LoVo (cell line): ENCODE measurements around the gene ZRSR2.
A peak's percentile ranks its signal among the peaks of the same experiment; 100 is the strongest.
"Not testable (repeated sequence)": the region's sequence is repeated elsewhere in the genome, so short reads cannot be mapped to it uniquely, and the experiment has no call there.

Experiments
- DNase-seq: peaks from one replicate; pipeline ENCODE4 v3.0.0-alpha.2; 2016; ENCODE audit warnings: low spot score

The ZRSR2 gene, protein sequence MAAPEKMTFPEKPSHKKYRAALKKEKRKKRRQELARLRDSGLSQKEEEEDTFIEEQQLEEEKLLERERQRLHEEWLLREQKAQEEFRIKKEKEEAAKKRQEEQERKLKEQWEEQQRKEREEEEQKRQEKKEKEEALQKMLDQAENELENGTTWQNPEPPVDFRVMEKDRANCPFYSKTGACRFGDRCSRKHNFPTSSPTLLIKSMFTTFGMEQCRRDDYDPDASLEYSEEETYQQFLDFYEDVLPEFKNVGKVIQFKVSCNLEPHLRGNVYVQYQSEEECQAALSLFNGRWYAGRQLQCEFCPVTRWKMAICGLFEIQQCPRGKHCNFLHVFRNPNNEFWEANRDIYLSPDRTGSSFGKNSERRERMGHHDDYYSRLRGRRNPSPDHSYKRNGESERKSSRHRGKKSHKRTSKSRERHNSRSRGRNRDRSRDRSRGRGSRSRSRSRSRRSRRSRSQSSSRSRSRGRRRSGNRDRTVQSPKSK

GRCh38 chrX:15789979-15790768 lies at the start of gene ZRSR2:
Gene ZRSR2 (plus strand): TSS chrX:15790484. CDS start chrX:15790496, 12 bp downstream.
- peak; percentile 76 for DNase-seq

GRCh38 chrX:15744181-15744867 lies 46.0 kb upstream of the ZRSR2 start:
- DNase-seq = no peak

DNA sequence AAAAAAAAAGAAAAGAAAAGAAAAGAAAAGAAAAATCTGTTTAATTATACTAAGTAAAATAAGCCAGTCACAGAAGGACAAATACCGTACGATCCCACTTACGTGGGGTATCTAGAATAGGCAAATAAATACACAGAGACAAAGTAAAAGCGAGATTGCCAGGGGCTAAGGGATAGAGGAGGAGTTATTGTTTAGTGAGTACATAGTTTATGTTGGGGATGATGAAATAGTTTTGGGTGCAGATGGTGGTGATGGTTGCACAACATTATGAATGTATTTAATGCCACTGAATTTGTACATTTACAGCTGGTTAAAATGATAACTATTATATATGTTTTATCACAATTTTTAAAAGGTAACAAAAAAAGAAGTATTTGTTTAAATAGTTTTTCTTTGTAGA lies 45.1 kb upstream of the ZRSR2 start:
- no peak for DNase-seq

GRCh38 chrX:15746651-15747050 lies 43.6 kb upstream of the ZRSR2 start:
- not testable (repeated sequence) for DNase-seq

GRCh38 chrX:15747626-15748173 lies 42.6 kb upstream of the ZRSR2 start:
- DNase-seq = no peak

DNA sequence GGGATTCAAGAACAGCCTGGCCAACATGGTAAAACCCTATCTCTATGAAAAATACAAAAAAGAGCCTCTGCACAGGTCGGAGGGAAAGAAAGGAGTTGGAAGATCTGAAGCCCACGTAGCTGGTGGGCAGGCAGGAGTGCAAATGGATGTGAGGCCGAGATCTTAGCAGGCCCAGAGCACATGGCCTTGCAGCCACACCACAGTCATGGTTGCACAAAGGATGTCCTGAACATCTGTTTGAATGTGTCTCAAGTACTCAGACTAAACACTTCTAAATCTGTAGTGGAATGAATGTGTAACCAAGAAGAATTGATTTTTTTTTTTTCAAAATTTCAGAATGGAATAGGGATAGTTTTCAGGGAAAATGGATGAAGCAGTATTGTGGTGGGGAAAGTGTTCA lies 41.4 kb upstream of the ZRSR2 start:
- DNase-seq = no peak

DNA sequence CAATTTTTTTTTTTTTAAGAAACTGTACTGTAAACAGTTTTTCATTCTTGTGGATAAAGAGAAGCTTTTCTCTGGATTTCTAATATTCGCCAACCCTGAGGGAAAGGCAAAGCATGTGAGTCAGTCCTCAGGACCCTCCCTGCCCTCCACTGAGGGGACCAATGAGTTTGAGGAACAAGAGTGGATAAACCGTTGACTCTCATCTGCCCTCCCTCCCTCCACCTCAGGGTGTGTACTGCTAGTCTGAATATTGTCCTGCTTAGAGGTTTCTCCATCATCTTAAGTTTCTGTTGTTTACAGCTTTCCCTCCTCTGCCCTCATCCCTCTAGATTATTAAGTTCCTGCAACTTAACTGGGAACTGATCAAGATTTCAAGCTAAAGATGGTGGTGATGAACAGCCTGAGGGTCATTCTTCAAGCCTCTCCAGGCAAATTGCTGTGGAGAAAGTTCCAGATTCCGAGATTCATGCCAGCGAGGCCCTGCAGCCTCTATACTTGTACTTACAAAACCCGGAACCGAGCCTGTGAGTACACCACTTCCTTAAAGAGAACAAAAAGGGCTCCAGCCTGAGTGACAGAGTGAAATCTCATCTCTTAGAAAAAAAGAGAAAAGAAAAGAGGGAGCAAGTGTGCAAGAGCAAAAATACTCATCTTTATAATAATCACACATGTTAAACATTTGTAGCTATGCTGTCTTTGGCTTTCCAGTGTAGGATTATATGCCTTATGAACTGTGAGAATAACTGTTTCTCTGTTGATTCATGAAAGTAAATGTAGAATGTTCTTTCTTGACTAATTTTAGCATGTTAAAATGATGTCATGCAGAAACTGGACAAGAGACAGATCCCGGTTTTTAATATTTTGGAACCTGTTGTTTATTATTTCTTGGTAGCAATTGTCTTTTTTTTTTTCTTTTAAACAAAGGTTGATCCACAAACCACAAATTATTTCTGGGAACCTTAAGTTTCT lies 40.4 kb upstream of the ZRSR2 start:
- DNase-seq = no peak

- no peak for DNase-seq
Measured at GRCh38 chrX:15750611-15751154, 39.6 kb upstream of the ZRSR2 start.

DNA sequence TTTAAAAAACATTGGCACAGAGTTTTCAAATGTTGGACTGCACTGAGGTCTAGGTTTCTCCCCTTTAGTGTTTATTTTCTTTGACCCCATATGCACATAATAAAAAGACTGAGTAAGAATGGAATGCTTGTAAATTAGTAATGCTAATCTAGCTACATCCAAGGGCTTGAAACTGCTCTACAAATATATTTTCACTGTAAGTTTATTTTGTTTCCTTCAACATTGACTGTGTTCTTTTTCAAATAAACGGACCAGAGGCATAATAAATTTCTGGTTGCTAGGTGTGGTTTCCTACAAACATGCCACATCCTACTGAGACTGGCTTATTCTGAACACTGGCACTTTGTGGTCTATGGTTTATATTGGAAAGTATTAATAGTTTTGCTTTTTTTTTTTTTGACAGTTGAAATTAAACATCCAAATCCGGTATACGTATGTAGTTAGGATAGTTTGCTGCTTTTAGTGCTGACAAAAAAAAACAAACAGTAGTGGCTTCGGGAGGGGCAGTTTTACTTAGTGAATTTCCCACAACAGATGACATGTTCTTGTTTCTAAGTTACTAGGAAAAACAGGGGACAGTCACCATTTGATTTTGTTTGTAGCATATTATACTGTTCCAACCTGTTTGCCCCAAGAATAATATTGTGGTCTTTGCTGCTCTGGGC lies 39.0 kb upstream of the ZRSR2 start:
- peak; percentile 28 for DNase-seq

GRCh38 chrX:15755091-15755490 lies 35.2 kb upstream of the ZRSR2 start:
- DNase-seq = no peak

DNA sequence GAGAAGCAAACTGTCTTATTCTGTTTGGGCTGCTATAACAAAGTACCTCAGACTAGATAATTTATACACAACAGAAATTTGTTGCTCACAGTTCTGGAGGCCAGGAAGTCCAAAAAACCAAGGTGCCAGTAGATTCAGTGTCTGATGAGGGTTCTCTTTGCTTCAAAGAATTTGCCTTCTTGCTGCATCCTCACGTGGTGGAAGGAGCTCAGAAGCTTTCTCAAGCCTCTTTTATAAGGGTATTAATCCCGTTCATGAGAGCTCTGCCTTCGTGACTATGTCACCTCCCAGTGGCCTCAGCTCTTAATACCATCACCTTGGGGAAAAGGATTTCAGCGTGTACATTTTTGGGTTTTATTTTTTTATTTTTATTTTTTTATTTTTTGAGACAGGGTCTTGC lies 32.1 kb upstream of the ZRSR2 start:
- DNase-seq = no peak

GRCh38 chrX:15759886-15760285 lies 30.4 kb upstream of the ZRSR2 start:
- not testable (repeated sequence) for DNase-seq

- no peak for DNase-seq
Measured at GRCh38 chrX:15761564-15762191, 28.6 kb upstream of the ZRSR2 start.

DNA sequence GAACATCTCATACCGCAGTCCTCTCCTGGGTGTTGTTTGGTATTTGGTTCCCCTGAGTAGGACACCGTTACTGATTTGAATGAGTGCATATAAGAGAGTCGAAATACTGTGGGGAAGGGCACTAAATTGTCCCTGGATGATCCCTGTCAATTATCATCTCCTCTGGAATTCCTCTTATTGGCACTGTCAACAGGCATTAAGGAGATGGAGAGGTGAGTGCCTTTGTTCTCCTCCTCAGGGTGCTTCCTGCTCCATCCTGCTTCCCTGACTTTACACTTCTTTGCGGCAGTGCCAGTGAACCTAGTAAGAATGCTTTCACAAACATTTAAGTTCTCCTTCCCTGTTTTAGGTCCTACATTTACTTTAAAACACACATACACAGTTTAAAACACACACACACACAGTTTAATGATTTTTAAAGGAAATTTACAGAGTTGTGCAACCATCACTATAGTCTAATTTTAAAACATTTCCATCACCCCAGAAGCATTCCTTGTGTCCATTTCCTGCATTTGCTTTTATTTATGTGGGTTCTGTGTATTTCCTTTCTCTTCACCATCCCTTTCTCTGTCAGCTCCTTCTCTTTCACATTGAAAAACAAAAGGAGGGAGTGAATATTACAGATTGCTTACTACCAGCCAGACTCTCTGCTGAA lies 20.9 kb upstream of the ZRSR2 start:
- no peak for DNase-seq

DNA sequence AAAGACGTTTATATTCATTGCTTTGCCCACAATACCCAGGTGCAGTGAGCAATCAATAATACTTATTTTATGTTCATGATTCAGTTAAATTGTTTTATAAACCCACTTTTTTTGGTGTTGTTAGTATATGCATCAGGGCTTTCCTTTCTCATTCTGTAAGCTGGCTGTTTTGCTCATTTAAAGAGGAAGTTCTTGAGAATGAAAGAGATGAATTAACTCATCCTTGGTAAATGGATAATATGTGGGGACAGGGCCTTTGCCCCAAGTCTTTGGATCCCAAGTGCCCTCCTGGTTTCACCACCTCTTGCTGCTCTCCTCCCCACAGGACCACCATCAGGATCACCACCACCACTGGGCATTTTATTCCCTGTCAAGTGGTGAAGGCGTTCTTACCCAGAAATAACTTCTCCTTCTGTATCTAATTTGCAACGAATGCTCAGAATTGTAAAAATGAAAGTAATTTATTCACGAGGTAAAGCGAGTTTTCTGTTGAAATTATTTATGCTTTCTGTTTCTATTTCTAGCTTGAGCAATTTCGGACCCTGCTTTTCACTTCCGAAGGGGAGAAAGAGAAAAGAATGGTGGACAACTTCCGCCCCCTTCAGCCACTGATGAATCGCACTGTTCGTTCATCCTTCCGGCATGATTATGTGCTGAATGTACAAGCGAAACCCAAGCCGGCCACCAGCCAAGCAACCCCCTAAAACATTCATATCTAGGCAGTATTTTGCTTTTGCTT lies 8.2 kb upstream of the ZRSR2 start:
- DNase-seq = no peak

DNA sequence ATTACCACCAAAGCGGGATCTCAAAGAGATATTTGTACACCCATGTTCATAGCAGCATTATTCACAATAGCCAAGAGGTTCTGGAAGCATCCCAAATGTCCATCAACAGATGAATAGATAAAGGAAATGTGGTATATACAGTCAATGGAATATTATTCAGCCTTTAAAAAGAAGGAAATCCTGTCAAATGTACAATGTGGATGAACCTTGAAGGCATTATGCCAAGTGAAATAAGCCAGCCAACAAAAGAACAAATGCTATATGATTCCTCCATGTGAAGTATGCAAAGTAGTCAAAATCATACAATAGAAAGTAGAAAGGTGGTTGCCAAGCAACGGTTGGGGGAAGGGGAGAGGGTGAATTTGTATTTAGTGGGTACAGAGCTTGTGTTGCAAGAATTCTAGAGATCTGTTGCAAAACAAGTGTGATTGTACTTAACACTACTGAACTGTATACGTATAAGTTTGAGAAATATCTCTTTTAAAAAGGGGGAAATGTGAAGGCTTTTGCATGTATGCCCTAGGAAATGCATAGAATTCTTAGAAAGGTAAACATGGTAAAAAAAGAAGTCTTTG lies 5.0 kb upstream of the ZRSR2 start:
- no peak for DNase-seq

- DNase-seq = no peak
Measured at GRCh38 chrX:15786915-15787314, 3.4 kb upstream of the ZRSR2 start.

GRCh38 chrX:15790769-15791290 lies 546 bp downstream of the ZRSR2 start:
- DNase-seq = no peak
